SHP77 treated with DMSO at 0.1 percent for 48 hours (cell line): ENCODE data around the gene IFNAR2.
"Not testable (repeated sequence)": the region's sequence is repeated elsewhere in the genome, so short reads cannot be mapped to it uniquely, and the experiment has no call there.

ENCODE experiments used
- DNase-seq: peaks from one replicate; lab custom pipeline; 2025; lab: John Stamatoyannopoulos, UW

Gene IFNAR2

GRCh38 chr21:33214056-33214455, 15.7 kb upstream of the IFNAR2 start:
- DNase-seq = no peak

- DNase-seq = no peak
These were observed 12.6 kb upstream of the IFNAR2 start for GRCh38 chr21:33217138-33217520.

GRCh38 chr21:33219300-33219699, 10.4 kb upstream of the IFNAR2 start:
- no peak for DNase-seq

- DNase-seq = no peak
These were observed 9.8 kb upstream of the IFNAR2 start for GRCh38 chr21:33219954-33220353.

GRCh38 chr21:33225376-33225775, 4.4 kb upstream of the IFNAR2 start:
- DNase-seq = not testable (repeated sequence)

- no peak for DNase-seq
These were observed 1.3 kb upstream of the IFNAR2 start for GRCh38 chr21:33228455-33228854.

- no peak for DNase-seq
These were observed 497 bp upstream of the IFNAR2 start for GRCh38 chr21:33229099-33229783.

GRCh38 chr21:33230545-33231324, 997 bp downstream of the IFNAR2 start:
- DNase-seq = no peak

GRCh38 chr21:33231526-33231925, 1.8 kb downstream of the IFNAR2 start:
- DNase-seq = no peak

GRCh38 chr21:33232291-33233034, 2.7 kb downstream of the IFNAR2 start:
- DNase-seq = no peak

- DNase-seq = no peak
These were observed 5.1 kb downstream of the IFNAR2 start for GRCh38 chr21:33234635-33235520.

GRCh38 chr21:33236013-33236686, 6.4 kb downstream of the IFNAR2 start:
- no peak for DNase-seq

- no peak for DNase-seq
These were observed 7.0 kb downstream of the IFNAR2 start for GRCh38 chr21:33236766-33237165.

GRCh38 chr21:33237486-33237885, 7.7 kb downstream of the IFNAR2 start:
- DNase-seq = no peak

GRCh38 chr21:33238146-33238545, 8.4 kb downstream of the IFNAR2 start:
- DNase-seq = no peak

- no peak for DNase-seq
These were observed 9.0 kb downstream of the IFNAR2 start for GRCh38 chr21:33238565-33239255.

- not testable (repeated sequence) for DNase-seq
These were observed 9.9 kb downstream of the IFNAR2 start for GRCh38 chr21:33239559-33240127.

- DNase-seq = no peak
These were observed 10.7 kb downstream of the IFNAR2 start for GRCh38 chr21:33240404-33240803.

GRCh38 chr21:33241846-33242245, 12.1 kb downstream of the IFNAR2 start:
- DNase-seq = no peak

GRCh38 chr21:33242846-33243245, 13.1 kb downstream of the IFNAR2 start:
- not testable (repeated sequence) for DNase-seq
